GM21529 (cell line): ENCODE measurements around the gene CHAT.

ENCODE experiments used
- ATAC-seq: cut with Tn5 transposase; IDR thresholded peaks from one replicate; pipeline ENCODE4 v1.9.1; 2021; ENCODE audit not compliant: unreplicated experiment

Gene CHAT

DNA sequence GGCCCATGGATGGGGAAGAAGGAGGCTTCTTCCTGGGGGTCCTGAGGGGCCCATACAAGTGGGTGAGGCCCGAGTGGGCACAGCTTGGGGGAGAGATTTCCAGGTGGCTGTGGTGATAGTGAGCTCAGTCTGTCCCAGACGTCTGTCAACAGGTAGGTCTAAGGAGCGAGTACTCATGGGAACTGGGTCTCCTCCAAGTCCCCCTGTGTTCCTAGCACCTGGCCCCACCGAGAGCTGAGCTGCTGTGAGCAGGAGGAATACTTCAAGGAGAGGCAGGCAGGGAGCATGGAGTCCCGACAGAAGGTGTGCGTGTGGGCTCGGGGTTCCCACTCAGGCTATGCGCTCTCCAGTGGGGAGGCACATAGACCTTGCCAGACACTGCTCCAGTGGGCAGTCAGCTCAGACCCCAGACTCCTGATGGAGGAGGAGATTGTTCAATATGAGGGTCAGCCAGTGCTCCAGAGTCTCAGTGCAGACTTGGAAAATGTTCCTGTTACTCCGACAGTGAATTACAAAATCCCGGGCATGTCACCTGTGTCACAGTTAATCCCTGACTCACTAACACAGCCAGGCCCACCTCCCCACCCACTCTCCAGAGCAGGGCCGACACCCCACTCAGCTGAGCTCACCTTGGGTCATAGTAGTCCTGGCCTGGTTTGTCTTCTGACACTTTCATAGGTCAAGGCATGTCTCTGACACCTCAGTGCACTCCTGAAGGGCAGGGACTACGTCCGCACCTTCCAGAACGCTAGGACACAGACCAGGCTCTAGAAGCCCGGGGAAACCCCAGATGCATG lies 37.4 kb downstream of the CHAT start:
- no peak for ATAC-seq

DNA sequence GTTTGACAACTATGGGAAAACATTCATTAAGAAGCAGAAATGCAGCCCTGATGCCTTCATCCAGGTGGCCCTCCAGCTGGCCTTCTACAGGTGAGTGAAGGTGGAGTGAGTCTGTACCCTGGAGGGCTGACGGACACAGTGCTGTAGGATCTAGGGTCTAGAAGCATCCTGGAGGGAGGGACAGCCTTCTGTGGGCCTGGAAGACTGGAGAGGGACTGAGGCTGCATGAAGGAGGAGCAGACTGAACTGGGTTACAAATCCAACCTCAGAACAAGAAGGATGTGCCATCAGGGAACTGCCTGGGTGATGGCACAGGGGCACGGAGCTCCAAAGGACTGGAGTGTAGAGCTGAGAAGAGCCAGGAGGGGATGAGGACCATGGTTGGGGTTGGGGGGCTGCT lies 38.1 kb downstream of the CHAT start:
- ATAC-seq, result no peak

DNA sequence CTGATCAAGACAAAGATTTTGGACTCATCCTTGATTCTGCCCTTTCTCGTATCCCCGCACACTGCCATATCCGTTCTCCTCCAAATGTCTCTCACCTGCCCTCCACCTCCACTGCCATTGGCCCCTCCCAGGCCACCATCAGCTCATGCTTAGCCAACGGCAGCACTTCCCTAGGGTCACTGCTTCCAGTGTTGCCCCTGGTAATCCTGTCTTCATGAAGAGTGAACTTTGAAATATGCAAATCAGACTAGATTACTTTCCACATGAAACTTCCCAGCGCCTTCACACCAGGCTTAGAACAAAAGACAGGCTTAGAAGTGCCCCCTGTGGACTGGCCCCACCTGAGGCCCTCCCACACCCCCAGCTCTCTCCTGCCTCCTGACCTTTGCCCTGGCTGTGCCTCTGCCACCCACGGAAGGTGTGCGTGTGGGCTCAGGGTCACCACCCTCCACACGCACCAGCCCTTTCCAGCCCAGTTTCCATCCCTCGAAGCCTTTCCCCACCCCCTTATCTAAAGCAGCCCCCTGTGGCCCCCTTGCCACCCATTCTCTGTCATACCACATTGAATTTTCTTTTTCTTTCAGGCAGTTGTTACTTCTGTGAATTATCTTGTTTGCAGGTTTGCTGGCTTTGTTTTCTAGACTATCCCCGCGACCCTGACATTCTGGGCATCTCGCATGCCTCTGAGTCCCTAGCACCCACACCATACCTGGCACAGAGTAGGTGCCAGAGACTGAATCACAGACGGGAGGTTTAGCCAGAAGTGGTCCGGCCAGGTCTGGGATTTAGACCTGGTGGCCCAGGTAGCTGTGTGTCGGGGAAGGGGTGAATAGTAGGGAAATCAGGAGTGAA lies 38.8 kb downstream of the CHAT start:
- ATAC-seq, result no peak

DNA sequence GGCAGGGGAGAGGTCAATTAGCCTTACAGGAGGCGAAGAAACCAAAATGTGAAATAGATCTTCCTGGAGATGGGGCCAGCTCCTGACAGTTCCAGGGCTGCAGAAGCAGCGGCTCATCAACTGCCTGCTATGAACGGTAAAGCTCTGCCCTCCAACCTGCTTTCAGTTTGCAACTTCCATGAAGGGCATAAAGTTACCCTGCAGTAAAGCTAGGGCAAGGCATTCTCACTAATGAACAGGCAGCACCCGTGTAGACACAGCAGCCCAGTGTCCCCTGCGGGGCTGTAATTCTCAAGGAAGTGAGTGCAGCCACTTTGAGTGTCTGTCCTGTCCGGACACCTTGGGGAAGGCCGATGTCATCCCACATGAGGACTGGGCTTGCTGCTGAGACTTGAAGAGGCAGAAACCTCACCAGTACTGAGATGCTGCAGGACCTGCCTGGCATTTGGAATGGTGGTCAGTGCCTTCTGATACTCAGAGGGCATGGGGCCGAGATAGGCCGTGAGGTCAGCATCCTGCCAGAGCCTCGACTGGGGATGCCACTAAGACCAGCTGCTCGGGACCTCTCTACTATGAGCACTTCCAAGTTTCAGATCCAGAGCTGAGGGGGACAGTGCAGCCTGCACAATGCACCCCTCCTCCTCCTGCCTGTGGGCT lies 39.6 kb downstream of the CHAT start:
- ATAC-seq, result no peak

DNA sequence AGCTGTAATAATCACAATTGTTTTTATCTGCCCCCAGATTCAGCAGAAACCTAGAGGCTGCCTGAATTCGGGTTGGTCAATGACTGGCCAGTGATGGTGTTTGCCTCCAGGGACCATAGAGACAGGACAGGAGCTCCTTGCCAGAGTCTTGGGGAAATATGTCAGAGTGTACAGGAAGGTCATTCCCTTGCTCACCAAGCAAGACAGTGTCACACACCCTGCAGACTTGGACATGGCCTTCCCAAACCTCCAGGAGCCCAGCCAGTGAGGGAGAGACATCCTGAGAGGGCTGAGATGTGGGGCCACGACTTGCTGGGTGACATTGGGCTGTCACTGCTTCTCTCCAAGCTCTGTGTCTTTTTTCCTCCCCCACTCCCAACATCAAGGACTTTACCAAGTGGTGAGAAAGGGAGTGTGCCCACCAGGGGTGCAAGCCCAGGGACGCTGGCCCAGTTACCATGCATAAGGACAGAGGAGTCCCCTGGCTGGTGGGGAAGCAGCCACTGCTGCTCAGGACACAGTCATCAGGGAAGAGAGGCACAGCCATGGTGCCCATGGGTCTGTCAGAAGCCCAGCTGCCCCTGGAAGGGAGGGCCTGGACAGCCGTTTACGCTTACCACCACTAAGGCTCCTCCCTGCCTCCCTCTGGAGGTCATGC lies 40.3 kb downstream of the CHAT start:
- no peak for ATAC-seq

DNA sequence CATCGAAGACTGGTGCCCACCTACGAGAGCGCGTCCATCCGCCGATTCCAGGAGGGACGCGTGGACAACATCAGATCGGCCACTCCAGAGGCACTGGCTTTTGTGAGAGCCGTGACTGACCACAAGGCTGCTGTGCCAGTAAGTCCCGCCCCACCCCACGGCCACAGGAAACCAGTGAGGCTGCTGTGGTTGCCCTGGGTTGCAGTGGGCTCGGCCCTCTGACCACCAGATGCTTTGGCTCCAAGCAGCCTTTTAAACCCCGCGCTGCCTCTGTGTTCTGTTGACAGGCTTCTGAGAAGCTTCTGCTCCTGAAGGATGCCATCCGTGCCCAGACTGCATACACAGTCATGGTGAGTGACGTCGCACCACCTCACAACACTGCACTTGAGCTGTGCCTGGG lies 41.3 kb downstream of the CHAT start:
- no peak for ATAC-seq

DNA sequence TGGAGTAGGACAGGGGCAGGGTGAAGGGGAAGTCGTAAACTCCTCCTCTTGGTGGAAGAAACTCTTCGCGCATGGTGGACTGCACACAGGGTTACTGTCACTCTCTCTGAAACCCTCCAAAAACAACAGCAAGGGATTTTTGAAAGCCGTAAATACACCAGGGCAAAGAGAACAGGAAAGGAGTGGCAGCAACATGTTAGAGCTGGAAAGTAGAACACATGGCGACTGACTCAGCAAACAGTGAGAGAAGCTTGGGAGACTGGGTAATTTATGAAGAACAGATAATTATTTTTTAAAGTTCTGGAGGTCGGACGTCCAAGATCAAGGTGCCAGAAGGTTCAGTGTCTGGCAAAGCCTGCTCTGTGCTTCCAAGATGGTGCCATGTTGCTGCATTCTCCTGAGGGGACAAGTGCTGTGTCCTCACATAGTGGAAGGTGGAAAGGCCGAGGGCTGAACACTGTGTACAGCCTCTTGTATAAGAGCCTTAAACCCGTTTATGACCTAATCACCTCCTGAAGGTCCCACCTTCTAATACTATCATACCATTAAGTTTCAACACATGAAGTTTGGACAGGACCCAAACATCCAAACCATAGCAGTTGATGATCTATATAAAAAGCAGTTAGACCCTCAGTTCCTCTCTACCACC lies 43.1 kb downstream of the CHAT start:
- ATAC-seq, result no peak

DNA sequence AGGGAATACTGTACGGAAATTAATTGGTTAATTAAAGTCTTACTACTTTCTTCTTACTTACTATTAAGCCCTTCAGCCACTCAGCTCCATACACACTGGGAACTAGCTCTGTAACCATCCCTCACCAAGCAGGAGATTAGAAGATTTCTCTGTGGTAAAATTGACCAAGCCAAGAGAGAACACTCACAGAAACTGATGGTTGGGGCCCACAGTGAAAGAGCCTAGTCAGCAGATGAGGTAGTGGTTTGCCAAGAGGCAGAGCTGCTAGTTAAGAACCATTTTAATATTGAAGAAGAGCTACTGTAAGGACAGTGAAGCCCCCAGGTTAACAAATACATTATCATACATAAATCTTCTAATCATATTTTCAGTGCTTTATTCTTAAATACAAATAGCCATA lies 43.8 kb downstream of the CHAT start:
- ATAC-seq, result no peak

DNA sequence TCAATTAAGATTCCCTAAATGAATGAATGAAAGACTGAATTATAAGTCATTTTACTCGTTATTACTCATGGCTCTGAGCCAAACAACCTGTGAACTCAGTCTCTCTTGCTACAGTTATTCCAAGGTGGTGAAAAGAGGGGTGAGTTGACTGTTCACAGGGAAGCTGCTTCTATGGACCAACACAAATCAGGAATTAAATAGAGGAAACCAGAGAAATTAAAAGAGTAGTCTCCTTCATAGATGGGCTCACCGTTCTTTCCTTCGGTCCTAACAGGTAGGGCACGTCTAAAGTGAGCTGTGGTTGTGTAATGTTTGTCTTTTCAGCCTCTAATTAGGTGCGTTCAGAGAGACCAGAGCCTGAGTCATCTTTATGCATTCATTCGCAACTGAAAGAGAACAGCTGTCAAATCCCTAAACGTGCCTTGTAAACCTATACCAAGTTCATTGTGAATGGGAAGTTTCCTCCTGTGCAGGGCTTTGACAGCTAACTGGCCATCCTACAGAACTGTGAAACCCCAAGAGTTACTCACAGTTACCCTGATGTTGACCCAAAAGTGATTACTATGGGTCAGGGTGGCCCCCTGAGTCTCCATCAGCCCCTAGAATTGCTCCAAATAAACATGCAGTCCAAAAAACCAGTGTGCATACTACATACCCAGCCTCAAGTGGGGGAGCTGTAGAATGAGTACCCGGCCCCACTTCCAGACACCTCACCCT lies 47.5 kb downstream of the CHAT start:
- no peak for ATAC-seq

DNA sequence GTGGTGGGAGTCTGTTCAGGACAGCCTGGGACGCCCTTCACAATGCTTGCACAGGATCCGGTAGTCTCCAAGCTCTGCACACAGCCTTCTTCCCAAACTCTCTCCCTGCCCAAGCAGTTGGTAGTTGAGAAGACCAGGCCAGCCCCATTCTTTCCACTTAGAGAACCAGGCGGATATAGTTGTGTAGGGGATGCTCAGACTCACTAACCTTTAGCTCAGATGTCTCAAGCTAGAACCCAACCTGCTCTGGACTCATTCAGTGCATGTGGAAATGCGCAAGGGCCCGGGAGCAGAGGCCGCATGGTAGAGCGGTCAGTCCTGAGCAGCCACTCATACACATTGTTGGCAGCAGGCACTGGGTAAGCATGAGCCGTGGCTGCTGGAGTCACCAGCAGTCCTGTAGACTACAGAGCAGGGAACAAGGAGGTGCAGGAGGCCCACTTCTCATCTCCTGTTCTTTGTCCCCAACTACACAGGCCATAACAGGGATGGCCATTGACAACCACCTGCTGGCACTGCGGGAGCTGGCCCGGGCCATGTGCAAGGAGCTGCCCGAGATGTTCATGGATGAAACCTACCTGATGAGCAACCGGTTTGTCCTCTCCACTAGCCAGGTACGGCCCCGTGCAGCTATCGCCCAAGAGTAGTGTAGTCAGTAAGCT lies 48.5 kb downstream of the CHAT start:
- no peak for ATAC-seq

DNA sequence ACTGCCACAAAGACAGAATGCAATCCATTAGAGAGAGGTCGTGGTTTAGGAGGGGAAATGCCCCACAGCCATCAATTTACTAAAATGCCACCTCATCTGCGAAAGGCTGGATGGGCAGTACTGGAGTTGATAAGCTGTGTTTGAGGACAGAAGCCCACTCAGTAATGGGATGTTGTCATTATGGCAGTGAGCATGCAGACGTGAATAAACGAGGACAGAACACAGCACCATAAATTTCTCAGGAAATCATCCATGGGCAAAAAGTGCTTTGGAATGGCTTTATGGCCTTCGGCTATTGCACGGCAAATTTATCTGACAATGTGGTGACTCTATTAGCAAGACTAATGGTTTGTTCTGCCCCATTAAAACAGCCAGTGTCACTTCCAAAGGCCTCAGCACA lies 49.8 kb downstream of the CHAT start:
- ATAC-seq, result no peak

DNA sequence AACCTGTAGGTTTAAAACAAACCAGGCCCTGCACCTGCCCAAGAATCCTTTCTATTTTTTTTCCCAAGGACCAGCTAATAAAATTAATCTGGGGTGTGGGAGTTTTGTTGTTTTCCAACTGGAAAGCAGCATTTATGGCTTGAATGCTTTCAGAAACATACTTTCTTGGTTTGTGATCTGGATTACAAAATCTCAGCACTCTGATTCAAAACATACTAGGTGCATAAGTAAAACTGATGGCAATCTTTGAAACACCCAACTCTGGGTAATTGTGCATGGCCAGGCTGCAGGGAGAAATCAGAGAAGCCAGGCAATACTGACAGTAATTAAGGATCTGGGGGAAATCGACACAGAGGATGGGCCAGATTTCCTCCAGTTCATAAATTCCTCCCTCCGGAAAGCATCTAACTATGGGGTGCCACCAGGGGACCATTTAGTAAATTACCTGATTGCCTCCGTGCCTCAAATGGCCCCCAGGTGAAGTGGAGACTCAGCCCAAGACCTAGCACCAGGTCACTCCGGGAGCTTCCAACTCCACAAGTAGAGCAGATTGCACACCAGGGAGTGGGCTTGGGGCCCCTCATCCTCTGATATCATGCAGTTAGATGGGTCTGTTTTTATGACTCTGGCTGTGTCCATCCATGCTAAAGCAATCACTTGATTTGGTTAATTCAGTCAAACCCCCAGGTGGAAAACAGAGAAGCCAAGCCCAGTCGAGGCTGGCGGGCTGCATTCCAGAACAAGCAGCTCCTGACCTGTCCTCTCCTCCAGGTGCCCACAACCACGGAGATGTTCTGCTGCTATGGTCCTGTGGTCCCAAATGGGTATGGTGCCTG lies 50.4 kb downstream of the CHAT start:
- ATAC-seq, result no peak

DNA sequence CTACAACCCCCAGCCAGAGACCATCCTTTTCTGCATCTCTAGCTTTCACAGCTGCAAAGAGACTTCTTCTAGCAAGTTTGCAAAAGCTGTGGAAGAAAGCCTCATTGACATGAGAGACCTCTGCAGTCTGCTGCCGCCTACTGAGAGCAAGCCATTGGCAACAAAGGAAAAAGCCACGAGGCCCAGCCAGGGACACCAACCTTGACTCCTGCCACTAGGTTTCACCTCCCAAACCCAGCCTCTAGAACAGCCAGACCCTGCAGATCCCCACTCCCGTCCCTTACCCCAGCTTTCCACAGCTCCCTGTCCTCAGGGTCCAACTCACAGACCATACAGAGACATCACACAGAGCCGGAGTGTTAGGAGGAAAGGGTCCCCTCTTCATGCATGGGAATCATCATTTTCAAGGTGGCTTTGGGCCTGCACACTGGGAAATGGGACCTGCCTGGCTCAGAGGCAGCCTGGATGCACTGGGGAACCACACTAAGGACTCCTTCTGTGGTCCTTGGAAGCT lies 51.1 kb downstream of the CHAT start:
- no peak for ATAC-seq

DNA sequence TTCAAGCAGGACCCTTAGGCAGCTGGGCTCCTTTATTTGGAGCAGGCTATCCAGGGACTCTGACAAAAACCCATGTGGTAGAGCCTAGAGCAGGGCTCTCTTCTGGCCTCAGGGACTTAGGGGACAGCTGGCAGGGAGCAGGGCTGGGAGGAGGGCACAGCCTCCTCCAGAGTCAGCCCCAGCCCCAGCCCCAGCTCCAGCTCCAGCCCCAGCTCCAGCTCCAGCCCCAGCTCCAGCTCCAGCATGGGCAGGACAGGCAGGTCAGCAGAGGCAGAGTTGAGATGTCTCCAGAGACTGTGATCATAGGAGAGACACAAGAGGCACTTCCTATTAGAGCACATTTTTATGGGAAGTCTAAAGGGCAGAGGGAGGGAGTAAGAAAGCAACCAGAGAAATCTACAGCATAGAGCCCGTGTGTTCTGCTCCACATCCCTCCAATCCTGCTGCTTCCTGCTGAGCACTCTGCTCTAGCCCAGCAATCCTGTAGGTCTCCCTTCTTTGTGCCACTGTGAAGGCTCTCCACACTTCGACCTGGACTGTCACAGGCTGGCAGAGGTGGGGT lies 52.3 kb downstream of the CHAT start:
- no peak for ATAC-seq

DNA sequence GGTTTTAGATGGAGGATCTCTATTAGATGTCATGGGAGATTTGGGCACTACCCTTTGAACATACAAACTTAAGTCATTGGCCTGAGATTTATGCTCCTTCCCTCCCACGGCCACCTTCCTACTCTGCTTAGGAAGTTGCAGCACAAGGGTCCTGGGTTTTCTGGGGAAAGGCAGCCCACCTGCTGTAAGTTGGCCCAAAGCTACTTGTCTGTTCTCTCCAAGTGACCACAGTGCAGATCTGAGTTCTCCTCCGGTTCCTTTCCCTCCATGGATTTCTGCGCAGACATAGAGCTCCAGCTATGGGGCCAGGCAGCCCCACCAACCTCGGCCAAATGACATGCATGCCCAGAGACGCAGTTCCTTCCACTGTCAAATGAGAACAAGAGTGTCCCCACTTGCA lies 52.8 kb downstream of the CHAT start:
- no peak for ATAC-seq

DNA sequence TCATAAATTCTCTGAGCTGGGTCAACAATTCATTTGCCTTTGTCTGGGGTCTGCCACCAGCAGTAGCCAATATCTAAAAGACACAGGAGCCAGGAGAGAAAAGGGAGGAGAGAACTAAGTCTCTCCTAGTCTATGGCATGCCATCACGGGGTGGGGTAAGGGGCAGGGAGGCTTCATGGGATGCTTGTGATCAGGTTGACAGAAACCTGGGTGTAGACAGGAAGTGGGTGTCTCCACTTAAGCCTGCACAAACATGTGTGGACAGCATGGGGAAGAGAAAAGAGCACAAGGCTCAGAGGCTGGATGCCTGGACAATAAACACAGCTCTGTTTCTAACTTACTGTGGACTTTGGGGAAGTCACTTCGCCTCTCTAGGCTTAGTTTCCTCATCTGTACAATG lies 54.2 kb downstream of the CHAT start:
- no peak for ATAC-seq

DNA sequence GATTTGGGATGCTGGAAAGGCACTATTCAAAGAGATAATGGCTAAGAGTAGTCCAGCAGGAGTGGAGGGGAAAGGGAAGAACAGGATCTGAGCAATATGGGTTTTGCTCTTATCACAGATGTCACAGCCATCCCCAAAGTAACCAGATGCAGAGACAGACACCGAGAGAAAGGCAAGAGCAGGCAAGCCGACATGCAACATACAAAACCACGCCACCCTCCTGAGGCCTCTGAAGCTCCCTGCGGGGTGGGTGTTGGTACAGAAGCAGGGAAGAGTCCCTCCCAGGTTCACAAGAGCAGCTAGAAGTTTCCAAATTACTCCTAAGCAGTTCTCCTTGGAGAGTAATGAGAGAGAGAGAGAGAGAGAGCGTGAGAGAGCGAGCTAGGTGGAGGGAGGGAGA lies 54.8 kb downstream of the CHAT start:
- no peak for ATAC-seq

DNA sequence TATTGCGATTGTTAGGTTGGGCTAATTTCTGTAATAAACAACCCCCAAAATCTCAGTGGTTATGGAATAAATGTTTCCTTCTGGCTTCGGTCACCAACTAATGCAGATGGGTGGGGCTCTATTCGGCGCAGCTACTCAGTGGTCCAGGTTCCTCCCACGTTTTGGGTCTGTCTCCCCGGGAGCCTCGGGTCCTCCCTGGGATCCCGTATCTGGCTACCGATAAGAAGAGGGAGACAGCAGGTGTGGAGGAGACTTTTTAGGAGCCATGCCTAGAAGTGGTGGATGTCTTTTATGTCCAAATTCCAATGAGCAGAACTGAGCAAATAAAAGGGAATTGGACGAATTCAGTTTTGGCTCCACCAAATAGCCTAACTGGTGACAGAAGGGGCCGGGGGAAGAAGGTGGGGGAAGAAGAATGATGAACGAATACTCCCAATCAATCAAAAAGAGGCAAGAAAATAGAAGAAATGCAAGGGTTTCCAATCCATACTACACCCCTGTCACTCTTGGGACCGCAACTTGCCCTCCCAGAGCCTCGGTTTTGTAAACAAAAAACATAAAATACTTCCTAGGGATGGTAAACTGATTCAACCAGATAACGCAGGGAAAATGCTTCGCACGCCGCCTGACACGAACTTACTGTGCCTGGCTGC lies 65.1 kb downstream of the CHAT start:
- ATAC-seq, result no peak
